GM19467 (cell line): ENCODE results near the gene FBXW9.
"Not testable (repeated sequence)": the region's sequence is repeated elsewhere in the genome, so short reads cannot be mapped to it uniquely, and the experiment has no call there.

Source experiments
- ATAC-seq: cut with Tn5 transposase; IDR thresholded peaks from one replicate; pipeline ENCODE4 v1.9.1; 2021; ENCODE audit warnings: mild to moderate bottlenecking, moderate library complexity; ENCODE audit not compliant: unreplicated experiment

The FBXW9 gene

DNA sequence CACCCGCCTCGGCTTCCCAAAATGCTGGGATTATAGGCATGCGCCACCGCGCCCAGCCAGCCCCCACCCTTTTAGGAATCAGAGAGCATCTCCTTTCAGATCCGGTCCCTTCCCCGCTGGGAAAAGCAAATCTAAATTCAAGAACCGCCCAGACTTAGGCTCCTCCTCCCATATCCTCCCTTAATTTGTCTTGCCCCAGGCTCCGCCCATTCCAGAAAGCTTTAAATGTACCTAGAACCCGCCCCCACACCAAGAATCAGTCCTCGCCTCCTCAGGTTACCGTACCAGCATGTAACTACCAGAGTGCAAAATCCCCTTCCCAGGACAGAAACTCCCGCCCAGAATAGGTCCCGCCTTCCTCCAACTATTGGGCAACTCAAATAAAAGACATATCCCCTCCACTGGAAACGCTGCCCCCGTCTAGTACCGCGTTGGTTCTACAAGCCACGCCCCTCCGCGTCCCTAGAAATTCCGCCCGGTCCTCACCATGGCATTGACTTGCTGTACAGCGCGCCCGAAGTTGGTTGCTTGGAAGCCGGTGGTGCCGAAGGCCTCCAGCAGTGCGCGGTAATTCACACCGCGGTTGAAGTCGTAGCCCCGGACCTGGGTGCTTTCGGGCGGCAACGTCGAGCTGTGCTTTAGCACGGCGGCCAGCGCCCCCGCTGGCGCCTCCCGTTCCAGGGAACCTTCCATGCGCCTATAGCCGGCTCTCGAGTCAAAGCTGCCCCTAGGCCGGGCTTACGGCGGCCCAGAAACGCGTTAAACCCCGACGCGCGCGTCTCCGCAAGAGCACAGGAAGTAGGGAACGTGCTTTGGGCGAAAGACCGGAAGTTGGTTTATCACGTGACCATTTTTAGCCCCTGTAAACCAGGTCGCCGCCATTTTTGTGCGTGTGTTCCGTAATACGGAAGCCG lies 15.1 kb downstream of the FBXW9 start, which contains the start of gene DHPS:
DHPS (minus strand) TSS at position 807 of the 914 bp plus-strand sequence; CDS start at position 693, 114 bp downstream.
- peak; percentile 61 for ATAC-seq

DNA sequence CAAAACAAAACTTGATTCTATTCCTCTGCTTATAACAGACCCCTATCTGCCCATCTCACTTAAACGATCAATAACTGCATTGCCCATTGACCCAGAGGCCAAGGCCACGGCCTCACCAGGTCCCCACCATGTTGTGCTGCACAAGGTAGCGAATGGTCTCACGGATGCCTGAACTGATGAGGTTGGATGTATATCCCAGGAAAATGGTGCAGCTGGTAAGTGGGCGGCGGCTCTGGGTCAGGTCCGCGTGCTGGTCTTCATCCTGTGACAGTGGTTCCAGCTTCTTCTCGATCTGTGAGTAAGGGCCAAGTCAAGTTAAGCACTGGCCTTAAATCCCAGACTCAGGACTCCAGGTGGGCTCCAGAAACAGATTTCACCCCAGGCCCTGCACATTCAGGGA lies 16.4 kb downstream of the FBXW9 start:
- ATAC-seq = no peak

DNA sequence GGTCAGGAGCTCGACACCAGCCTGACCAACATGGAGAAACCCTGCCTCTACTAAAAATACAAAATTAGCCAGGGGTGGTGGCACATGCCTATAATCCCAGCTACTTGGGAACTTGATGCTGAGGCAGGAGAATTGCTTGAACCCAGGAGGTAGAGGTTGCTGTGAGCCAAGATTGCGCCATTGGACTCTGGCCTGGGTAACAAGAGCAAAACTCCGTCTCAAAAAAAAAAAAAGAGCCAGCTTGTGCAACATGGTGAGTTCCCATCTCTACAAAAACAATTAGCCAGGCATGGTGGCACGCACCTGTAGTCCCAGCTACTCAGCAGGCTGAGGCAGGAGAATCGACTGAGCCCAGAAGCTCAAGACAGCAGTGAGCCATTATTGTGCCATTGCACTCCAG lies 18.4 kb downstream of the FBXW9 start:
- not testable (repeated sequence) for ATAC-seq

DNA sequence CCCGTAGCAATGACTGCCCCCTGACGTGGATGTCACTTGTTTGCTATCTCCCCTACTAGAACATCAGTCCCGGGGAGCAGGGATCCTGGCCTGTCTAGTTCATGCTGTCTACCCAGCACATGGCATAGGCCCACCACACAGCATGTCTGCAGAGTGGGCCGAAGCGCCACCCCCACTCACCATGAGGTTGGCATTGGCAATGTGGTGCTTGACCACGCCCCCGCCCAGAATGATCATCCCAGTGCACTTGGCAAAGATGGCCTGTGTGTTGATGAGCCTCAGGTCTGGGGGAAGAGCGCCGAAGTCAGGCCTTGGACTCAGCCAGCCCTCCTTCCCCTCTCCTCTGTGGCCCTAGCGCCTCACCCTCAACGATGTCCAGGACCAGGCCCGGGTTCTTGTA lies 19.5 kb downstream of the FBXW9 start:
- no peak for ATAC-seq

DNA sequence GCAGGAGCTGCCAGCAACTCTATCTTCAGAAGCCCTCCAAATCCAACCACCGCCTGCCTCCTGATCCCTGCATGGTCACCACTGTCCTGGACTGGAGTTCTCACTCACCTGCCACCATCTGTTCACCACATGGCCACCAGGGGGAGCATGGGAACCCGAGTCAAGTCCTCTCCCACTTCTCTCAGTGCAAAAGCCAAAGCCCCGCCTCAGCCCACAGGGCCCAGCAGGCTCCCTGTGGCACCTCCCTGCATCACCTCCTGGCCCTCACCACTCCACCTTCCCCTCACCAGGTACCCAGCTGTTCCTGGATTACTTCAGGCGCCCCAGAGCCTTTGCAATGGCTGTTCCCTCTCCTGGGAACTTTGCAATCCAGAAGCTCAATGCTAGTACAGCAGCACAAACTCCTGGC lies 20.0 kb downstream of the FBXW9 start:
- ATAC-seq = no peak

DNA sequence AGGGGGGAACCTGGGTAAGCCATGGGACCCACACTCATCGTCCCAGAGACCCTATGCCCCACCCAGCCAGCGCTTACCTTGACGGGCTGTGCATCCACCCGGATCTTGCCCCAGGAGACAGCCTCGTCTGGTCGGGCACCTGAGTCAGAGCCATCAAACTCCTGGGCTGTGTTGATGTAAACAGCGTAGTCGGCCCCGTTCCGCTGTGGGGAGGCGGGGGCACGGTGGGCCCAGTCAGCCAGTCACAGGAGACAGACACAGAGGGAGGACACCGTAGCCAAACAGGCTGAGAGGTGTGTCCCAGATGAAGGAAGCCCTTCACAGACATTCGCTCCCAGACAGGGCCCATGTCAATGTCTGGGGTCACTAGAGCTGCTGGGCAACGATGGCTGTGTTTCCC lies 20.5 kb downstream of the FBXW9 start:
- ATAC-seq = no peak

DNA sequence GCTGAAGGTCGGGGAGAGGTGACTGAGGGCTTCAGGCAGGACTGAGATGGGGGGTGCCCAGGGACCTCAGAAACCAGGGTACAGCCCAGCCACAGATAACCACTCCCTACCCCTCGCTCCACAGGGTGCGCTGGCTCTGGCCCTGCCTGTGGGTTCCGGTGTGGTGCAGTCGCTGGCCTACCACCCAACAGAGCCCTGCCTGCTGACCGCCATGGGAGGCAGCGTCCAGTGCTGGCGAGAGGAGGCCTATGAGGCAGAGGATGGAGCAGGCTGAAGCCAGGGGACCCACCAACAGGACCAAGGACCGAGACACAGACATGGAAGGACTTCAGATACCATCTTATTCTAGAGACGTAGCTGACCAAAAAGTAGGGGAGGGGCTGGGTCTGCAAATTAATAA lies 21.0 kb downstream of the FBXW9 start:
- ATAC-seq = no peak

DNA sequence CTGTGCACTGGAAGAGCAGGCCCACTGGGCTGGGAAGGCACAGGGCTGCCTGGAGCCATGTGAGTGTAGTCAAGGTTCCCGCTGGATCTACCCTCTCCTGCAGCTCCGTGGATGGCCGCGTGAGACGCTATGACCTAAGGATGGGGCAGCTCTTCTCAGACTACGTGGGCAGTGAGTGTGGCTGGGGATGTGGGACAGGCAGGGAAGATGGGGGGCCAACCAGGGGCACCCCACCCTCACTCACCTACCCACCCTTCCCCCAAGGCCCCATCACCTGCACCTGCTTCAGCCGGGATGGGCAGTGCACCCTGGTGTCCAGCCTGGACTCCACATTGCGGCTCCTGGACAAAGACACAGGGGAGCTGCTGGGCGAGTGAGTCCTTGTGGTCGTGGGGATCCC lies 23.7 kb downstream of the FBXW9 start:
- no peak for ATAC-seq

DNA sequence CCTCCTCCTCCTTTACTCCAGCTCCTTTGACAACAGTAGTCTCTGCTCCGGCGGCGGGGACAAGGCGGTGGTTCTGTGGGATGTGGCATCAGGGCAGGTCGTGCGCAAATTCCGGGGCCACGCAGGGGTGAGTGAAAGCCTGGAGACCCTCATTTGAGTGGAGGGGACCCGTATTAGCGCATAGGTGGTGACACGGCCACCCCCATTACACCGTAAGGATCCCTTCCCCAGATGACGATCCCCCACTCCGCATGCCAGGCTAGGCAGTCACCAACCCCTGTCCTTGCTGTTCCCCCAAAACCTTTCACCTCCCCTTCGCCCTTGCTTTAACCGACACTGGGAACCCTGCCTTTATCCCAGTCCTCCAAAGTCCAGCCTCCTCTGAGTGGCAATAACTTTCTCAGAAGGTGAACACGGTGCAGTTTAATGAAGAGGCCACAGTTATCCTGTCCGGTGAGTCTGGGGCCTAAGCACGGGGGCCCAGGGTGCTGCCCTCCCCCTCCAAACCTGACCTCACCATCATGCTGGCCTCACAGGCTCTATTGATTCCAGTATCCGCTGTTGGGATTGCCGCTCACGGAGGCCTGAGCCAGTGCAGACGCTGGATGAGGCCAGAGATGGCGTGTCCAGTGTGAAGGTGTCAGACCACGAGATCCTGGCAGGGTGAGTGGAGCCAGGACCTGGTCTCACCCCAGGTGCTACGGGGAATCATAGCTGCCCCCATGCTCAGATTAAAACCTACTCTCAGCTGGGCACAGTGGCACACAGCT lies 26.1 kb downstream of the FBXW9 start:
- ATAC-seq = no peak

DNA sequence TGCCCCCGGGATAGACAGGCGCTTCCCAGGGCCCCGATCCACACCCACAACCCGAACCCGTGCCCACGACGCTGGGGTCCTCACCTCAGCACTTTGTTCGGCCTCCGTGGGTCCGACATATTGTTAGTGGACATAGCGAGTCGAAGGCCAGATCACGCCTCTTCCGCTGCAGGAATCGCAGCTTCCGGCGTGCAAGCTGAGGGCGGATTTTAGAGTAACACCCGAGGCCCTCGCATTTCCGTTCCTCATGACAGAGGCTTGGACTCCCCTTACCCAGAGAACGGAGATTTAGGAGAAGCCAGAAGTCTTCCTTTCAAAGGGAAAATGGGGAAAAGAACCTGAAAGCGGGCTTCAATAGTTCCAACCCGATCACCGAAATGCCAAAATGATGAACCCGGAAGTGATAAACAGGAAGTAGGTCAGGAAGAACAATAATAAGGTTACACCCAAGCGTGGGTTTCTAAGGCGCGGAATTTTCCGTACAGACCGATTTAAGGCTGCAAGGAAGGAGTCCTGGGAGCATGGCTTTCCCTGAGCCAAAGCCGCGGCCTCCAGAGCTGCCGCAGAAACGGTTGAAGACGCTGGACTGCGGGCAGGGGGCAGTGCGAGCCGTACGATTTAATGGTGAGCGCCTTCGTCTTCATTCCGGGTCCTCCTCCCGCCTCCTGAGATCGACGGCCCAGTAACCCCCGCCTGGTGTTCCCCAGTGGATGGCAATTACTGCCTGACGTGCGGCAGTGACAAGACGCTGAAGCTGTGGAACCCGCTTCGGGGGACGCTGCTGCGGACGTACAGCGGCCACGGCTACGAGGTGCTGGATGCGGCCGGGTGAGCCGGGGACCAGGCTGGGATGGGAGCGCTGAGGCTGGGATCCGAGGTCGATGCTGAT lies 26.9 kb downstream of the FBXW9 start:
- ATAC-seq = no peak

DNA sequence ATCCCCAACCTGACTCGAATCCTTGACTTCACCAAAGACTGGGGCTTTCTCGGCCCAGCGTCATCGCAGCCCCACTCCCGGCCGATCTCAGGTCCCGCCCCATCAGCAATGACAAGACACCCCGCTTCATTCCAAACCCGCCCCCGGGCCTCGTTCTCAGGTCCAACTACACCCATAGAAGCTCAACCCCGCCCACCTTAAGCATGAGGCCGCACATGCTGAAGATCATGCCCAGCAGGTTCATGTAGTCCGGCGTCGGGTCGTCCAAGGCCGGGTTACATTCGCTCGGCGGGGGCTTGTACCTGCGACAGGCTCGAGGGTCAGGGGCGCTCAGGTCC lies 27.5 kb downstream of the FBXW9 start:
- ATAC-seq = no peak

DNA sequence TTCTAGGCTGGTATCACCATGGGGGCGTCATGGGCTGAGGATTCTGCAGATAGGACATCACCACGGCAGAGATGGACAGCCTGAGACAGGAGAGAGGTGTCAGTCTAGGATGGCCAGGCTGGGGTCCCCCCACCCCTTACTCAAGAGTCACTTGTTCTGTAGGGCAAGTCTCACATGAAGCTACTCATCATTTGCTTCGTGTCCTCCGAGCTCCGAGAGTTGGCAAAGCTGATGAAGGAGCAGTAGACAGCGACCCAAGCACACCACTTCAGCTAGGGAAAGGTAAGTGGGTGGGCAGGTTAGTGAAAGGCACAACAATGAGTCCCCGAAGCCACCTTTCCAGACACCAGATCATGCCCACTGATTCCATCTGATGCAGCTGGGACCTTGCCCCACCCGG lies 28.1 kb downstream of the FBXW9 start:
- ATAC-seq = no peak

DNA sequence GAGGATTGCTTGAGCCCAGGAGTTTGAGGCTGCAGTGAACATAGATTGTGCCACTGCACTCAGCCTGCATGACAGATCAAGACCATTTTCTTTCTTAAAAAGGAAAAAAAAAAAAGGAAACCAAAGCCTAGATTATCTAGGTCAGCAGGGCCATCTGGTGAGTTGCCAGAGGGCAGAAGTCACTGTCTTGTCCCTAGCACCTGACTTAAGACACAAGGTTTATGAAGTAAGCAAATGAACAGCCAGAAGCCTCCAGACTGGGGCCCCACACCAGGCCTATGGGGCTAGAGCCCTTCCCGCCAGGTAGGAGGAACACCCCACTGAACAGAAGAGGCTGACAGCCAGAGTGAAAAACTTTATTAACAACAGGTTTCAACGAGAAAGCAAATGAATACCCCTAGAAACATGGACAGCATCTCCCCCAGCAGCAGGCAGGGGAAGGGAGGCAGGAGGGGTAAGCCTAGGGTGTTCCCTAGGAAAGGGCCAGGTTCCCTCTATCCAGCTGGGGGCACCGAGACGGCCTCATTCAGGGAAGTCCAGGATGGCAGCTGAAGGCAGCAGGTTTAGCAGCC lies 28.6 kb downstream of the FBXW9 start:
- no peak for ATAC-seq

DNA sequence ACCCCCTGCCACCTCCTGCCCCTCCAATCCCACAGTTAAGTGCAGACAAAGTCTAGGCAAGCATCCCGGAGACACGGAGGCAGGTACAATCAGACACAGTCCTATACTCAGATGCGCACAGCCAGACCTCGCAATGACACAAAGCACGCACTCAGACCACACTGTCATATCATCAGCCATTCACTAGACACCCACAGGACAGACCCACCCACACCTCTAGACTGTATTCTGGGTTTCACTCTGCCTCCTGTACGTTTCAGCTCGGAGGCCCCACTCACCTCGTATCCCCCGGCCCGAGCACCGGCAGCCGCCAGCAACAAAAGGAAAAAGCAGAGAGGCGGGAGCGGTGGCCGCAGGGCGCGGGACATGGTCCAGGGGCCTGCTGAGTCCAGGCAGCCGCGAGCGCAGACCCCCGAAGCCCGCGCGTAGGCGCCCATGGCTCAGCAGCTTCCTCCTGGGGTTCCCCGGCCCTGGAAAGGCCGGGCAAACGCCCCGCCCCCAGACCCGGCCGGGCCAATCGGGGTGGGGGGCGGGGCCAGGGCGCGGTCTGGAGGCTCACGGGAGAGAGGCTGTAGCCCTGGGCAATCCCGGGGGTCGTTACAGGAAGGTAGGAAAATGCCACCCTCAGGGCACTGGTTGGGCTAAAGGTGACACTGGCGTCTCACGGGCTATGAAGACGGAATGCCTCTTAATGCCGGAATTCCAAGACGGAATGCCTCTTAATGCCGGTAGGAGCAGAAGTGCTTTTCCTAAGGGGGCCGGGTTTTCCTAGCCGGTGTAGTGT lies 30.0 kb downstream of the FBXW9 start, which contains the start of the genes MAN2B1 and WDR83:
MAN2B1 (minus strand) TSS at position 478 of the 784 bp plus-strand sequence; CDS start at position 437, 41 bp downstream.
WDR83 (plus strand) TSS at position 543 of the 784 bp plus-strand sequence. CDS start 2,984 bp downstream, outside the sequence.
- peak; percentile 41 for ATAC-seq

DNA sequence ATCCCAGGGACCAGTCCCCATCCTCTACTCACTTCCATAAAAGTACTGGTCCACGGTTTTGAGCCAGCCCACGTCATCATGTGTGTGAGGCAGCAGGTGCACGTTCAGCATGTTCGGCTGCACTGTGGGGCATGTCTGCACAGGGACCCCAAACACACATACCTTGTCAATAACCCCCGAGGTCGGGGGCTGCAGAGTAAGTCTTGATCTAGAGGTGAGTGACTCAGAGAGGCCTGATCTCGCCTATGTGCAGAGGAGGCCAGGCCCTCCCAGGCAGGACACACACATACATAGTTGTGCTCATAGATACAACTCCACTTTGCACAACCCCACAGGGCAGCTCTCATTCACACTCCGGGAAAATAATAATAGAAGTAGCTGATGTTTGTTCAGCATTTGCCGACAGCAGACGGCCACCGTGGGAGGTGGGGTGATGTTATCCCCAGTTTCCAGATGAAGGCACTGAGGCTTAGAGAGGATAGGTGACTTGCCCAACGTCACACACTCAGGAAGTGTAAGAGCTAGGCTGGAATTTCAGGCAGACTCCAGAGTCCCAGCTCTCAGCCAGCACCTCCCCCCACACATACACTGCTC lies 30.7 kb downstream of the FBXW9 start:
- ATAC-seq = no peak

DNA sequence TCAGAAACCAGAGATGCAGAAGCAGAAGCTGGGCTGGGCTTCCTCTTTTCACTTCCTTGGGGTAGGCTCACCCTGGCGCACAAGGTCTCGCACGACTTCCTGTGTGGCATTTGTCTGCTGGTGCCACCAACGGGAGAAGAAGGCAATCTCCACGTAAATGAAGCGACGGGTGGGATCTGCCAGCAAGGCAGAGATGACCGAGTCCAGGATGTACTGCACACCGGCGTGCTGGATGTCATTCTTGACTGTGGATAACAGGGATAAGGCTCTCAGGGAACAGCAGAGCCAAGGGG lies 31.2 kb downstream of the FBXW9 start:
- ATAC-seq = no peak

DNA sequence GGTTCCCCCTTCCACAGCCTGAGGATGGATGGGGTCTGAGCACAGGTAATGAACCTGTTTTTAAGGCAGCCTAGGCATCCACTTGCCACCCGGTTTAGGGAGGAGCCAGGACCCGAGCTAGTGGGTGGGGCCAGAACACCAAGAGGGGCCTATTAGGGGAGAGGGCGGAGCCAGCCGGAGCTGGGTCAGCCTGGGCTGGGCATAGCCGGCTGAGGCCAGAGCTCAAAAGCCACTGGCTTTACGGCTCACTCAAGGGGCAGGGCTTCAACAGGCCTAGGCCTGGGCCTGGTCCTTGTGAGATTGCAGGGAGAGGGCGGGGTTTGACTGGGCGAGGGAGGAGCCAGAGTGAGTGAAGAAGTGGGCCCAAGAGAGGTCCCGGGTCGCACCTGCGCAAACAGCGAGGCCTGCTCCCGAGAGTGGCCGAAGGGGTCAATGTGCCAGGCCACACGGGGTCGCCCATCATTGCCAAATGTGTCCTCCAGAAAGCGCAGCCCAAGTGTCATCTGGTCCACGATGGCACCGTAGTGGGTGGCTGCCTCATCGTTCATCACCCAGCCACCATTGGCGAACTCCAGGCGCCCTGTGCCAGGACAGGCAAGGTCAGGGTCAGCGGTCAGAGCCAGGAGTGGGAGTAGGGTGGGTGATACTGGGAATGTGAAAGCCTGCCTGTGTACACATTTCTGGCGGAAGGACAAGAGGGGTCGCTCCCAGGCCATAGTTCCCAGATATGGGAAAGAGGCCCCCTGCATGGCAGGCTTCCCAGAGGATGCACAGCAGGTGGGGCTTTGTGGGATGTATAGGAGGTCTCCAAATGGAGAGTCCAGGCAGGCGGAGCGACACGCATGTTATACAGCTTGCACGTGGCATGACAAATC lies 31.8 kb downstream of the FBXW9 start:
- ATAC-seq = no peak

DNA sequence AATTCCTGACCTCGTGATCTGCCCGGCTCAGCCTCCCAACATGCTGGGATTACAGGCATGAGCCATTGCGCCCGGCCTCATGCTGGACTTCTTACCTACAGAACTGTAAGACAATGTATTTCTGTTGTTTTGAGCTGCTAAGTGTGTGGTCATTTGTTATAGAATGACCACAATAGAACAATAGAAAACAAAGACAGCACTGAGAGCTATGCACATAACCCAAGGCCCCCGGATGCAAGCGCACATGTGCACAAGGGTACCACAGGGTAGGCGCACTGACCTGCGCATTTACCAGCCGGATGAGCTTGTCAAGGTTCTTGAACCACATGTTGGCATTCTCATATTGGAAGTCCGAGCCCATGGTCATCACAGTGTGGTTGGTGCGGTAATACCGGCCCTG lies 35.5 kb downstream of the FBXW9 start:
- ATAC-seq = no peak

DNA sequence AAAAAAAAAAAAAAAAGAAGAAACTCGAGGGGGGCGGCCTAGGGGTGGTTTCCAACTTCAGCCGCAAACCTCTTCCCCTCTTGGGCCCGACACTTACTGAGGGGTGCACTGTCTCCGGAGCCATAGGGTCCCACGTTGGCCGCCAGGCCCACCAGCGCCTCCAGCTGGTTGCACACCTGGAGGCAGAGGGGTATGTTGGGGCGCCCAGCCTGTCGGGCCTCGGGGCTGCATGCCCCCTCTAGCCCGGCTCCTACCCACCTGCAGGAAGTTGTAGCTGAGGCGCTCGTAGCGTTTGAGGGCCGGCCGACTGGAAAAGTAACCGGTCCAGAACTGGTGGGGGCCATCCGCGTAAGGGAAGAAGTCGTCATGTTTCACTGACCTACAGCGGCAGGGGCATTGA lies 38.5 kb downstream of the FBXW9 start:
- no peak for ATAC-seq
